Fibroblast of lung (primary cell): ENCODE data around the gene TFIP11. TPM values are rescaled to one million over a fixed set of nuclear protein-coding genes. Genes with fewer than 3 reads are reported as not detected.

Source experiments
- DNase-seq, 2 donors: peaks; one replicate each; pipeline versions ENCODE4 v3.0.0 to v3.0.0-alpha.2; 2010; ENCODE audit warnings: low read depth in 2 of 2
- H2AFZ ChIP-seq: 2 replicates; pipeline ENCODE4 v1.5.1; 2012; ENCODE audit warnings: low read length, control low read depth, inconsistent platforms
- H3K27ac ChIP-seq: 2 replicates; pipeline ENCODE4 v1.5.1; 2011; ENCODE audit warnings: low read length, control low read depth; ENCODE audit not compliant: insufficient read depth
- H3K27me3 ChIP-seq: 2 replicates; pipeline ENCODE4 v1.5.1; 2011; ENCODE audit warnings: mild to moderate bottlenecking, low read length; ENCODE audit not compliant: control insufficient read depth, insufficient read depth
- H3K36me3 ChIP-seq: 2 replicates; pipeline ENCODE4 v1.5.1; 2011; ENCODE audit warnings: low read length; ENCODE audit not compliant: control insufficient read depth, insufficient read depth
- H3K4me1 ChIP-seq: 2 replicates; pipeline ENCODE4 v1.5.1; 2011; ENCODE audit warnings: low read length; ENCODE audit not compliant: control insufficient read depth, insufficient read depth; ENCODE audit errors: extremely low read depth
- H3K4me2 ChIP-seq: 2 replicates; pipeline ENCODE4 v1.5.1; 2011; ENCODE audit warnings: low read length, control low read depth; ENCODE audit not compliant: insufficient read depth; ENCODE audit errors: extremely low read depth
- H3K4me3 ChIP-seq, 4 experiments: fragments of 200-600 bp in 1 of 4; sonication (generic) in 1 of 4; replicated peaks in 1 of 4; 2 replicates each; pipeline ENCODE4 v1.5.1; 2011 to 2016; ENCODE audit warnings: low read length in 4 of 4, low read depth in 3 of 4, mild to moderate bottlenecking in 3 of 4, control low read depth in 2 of 4, inconsistent platforms in 1 of 4, mixed read lengths in 1 of 4; ENCODE audit not compliant: insufficient read depth in 1 of 4; ENCODE audit errors: control extremely low read depth in 1 of 4
- H3K79me2 ChIP-seq: 2 replicates; pipeline ENCODE4 v1.5.1; 2012; ENCODE audit warnings: mild to moderate bottlenecking, low read length, inconsistent platforms; ENCODE audit not compliant: control insufficient read depth, insufficient read depth
- H3K9ac ChIP-seq: 2 replicates; pipeline ENCODE4 v1.5.1; 2011; ENCODE audit warnings: mild to moderate bottlenecking, low read length, control low read depth; ENCODE audit not compliant: insufficient read depth
- H3K9me3 ChIP-seq: 2 replicates; pipeline ENCODE4 v1.5.1; 2012; ENCODE audit warnings: low read depth, low read length; ENCODE audit not compliant: control insufficient read depth, insufficient read depth
- H4K20me1 ChIP-seq: 2 replicates; pipeline ENCODE4 v1.5.1; 2011; ENCODE audit warnings: low read length; ENCODE audit not compliant: control insufficient read depth, insufficient read depth; ENCODE audit errors: extremely low read depth
- EZH2 ChIP-seq: IDR thresholded peaks from 2 replicates; pipeline ENCODE4 v1.5.1; 2012; ENCODE audit warnings: low read length, control low read depth, mild to moderate bottlenecking; ENCODE audit errors: missing control alignments
- polyA plus RNA-seq, 2 donors: library from polyadenylated mRNA; depleted of rRNA in 1 of 2; stranded (reverse) in 1 of 2; unstranded in 1 of 2; fragments of >200 nt; gene quantifications; 2 replicates each; pipeline ENCODE4 v1.2.1, GENCODE V29; 2011 to 2012; ENCODE audit warnings: missing spikeins in 1 of 2
- total RNA-seq: library from RNA; depleted of rRNA; stranded (reverse); fragments of >200 nt; gene quantifications from 2 replicates; pipeline ENCODE4 v1.2.1, GENCODE V29; 2014
- TF ChIP-seq, protein P1 (sequence below), 2 donors: IDR thresholded peaks in 1 of 2; conservative IDR thresholded peaks in 1 of 2; 1 replicate in 1 of 2; 2 replicates in 1 of 2; pipeline ENCODE4 v1.5.1; 2011 to 2012; ENCODE audit warnings: low read length in 2 of 2, control low read depth in 1 of 2, inconsistent platforms in 1 of 2, low read depth in 1 of 2, mild to moderate bottlenecking in 1 of 2

TFIP11 gene
- total and polyA plus RNA-seq, 2 donors (not counting 1 experiment from before 2014, with no cell fraction given), result 24.2 to 40.3 TPM

DNA sequence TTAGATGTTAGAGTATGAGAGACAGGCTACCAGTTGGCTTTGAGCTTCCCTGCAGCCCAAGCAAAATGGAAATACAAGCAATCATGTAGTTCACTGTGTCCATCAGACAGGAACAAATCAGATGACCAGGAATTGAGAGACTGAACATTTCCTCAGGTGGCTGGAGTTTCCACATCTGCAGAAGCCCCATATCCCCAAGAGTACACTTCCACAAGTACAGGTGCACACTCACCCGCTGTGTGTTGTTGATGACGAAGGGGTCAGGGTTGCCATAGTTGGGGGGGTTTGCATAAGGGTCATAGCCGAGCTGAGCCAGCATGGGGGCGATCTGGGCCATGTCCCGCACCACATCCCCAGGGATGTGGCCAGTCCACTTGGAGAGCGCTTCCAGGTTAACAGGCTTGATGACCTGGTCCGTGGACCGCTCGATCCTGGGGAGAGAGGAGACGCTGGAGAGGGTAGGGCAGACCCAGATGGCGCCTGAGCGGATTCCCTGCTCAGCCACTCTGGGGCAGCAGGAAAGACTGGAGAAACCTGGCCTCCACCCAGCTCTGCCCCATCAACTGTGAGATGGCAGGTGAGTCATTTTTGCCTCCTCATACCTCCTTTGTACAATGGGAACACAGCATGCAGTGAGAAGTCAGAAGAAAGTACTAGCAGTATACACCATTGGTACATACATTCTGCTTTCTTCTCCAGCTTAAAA, 23.9 kb upstream of the TFIP11 start:
- Histone ChIP-seq H2AFZ (no peak overlapping the region), H3K9ac (no peak overlapping the region), H3K9me3 (no peaks in the 10 kb centered on the region), H4K20me1 (no peaks in the 10 kb centered on the region), H3K4me2 (no peak overlapping the region), H3K27ac (no peak overlapping the region), H3K4me1 (no peaks in the 10 kb centered on the region), H3K79me2 (no peaks in the 10 kb centered on the region), H3K36me3 (peaks cover 8% of the 10 kb centered on the region), H3K4me3 (no peak overlapping the region), H3K27me3 (no peaks in the 10 kb centered on the region)
- TF ChIP-seq, protein P1, sequence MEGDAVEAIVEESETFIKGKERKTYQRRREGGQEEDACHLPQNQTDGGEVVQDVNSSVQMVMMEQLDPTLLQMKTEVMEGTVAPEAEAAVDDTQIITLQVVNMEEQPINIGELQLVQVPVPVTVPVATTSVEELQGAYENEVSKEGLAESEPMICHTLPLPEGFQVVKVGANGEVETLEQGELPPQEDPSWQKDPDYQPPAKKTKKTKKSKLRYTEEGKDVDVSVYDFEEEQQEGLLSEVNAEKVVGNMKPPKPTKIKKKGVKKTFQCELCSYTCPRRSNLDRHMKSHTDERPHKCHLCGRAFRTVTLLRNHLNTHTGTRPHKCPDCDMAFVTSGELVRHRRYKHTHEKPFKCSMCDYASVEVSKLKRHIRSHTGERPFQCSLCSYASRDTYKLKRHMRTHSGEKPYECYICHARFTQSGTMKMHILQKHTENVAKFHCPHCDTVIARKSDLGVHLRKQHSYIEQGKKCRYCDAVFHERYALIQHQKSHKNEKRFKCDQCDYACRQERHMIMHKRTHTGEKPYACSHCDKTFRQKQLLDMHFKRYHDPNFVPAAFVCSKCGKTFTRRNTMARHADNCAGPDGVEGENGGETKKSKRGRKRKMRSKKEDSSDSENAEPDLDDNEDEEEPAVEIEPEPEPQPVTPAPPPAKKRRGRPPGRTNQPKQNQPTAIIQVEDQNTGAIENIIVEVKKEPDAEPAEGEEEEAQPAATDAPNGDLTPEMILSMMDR (conservative IDR thresholded peaks at IDR 0.05 in 1 of 2, IDR thresholded peaks at IDR 0.05 in 1 of 2; ENCODE audit: low read depth in 1 of 2, low read length in 2 of 2), result no peak
- TF ChIP-seq EZH2, result no peak
- no peak for DNase-seq

DNA sequence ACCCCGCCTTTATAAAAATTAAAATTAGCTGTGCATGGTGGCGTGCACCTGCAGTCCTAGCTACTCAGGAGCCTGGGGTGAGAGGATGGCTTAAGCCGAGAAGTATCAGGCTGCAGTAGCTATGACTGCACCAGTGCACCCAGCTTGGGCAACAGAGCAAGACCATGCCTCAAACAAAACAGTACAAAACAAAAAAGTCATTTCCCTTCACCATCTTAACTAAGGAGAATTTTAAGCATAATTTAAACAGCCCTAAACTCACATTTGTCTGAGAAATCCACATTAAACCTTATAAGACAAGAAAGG, 23.3 kb upstream of the TFIP11 start:
- TF ChIP-seq, protein P1 (conservative IDR thresholded peaks at IDR 0.05 in 1 of 2, IDR thresholded peaks at IDR 0.05 in 1 of 2; ENCODE audit: low read depth in 1 of 2, low read length in 2 of 2), result no peak
- no peak for TF ChIP-seq EZH2
- Histone ChIP-seq H3K79me2 (no peaks in the 10 kb centered on the region), H3K9ac (no peak overlapping the region), H2AFZ (no peak overlapping the region), H3K27ac (no peak overlapping the region), H3K27me3 (no peaks in the 10 kb centered on the region), H4K20me1 (no peaks in the 10 kb centered on the region), H3K4me1 (no peaks in the 10 kb centered on the region), H3K9me3 (no peaks in the 10 kb centered on the region), H3K36me3 (peaks cover 4% of the 10 kb centered on the region), H3K4me2 (no peak overlapping the region), H3K4me3 (no peak overlapping the region)
- no peak for DNase-seq

DNA sequence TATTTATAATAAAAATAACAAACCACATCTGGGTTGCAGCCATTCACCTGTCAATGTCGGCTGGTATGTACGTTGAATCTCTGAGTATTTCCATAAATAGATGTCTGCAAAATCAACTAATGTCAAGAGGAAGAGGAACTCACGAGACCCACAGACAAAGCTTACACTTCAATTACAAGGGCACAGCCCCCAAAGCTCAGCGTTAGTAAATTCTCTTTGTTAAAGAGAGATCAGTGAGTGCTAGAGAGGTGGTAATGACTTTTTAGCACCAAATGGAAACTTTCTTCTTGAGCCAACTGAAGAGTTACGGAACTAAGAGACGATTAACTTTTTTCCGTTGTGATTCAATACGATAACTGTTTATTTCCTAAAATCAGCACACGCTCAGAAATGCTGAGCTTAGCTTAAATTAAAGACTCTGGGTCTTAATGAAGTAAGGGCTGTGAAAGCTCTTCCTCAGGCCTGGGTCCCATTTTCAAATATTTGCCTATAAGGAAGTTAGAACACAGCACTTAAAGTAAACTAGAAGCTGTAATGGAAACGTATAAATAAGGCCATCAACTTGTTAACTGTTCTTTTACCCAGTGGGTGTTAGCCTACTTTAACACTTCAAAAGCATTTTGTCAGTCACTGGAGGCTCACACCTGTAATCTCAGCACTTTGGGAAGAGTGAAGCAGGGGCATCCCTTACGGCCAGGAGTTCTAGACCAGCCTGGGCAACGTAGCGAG, 22.8 kb upstream of the TFIP11 start:
- Histone ChIP-seq H4K20me1 (no peaks in the 10 kb centered on the region), H3K36me3 (peaks cover 4% of the 10 kb centered on the region), H3K4me2 (no peak overlapping the region), H3K9ac (no peak overlapping the region), H3K27me3 (no peaks in the 10 kb centered on the region), H3K79me2 (no peaks in the 10 kb centered on the region), H3K4me3 (no peak overlapping the region), H3K9me3 (no peaks in the 10 kb centered on the region), H3K4me1 (no peaks in the 10 kb centered on the region), H2AFZ (no peak overlapping the region), H3K27ac (no peak overlapping the region)
- no peak for TF ChIP-seq EZH2
- TF ChIP-seq, protein P1 (conservative IDR thresholded peaks at IDR 0.05 in 1 of 2, IDR thresholded peaks at IDR 0.05 in 1 of 2; ENCODE audit: low read depth in 1 of 2, low read length in 2 of 2), result no peak
- no peak for DNase-seq
